ENCODE results near the gene FNDC10.

FNDC10 gene

DNA sequence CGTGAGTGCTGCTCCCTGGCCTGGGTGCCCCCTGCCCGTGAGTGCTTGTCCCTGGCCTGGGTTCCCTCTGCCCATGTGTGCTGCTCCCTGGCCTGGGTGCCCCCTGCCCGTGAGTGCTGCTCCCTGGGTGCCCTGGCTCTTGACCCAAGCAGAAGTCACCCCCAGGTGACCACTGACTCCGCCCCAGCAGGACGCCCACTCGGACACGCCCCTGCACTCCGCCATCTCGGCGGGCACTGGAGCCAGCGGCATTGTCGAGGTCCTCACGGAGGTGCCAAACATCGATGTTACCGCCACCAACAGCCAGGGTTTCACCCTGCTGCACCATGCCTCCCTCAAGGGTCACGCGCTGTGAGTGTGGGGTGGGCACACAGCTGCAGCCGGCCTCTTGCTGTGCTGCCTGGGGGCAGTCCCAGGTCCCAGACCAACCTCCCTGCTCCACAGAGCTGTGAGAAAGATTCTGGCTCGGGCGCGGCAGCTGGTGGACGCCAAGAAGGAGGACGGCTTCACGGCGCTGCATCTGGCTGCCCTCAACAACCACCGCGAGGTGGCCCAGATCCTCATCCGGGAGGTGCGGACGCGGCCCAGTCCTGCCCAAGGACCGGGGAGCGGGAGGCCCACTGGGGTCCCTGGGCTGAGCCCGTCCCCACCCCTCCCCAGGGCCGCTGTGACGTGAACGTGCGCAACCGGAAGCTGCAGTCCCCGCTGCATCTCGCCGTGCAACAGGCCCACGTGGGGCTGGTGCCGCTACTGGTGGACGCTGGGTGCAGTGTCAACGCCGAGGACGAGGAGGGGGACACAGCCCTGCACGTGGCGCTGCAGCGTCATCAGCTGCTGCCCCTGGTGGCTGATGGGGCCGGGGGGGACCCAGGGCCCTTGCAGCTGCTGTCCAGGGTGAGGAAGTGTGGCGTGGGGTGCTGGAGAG is 28.2 kb upstream of the FNDC10 start:
- peak in 1 of 5 donors; percentile 2 for DNase-seq

DNA sequence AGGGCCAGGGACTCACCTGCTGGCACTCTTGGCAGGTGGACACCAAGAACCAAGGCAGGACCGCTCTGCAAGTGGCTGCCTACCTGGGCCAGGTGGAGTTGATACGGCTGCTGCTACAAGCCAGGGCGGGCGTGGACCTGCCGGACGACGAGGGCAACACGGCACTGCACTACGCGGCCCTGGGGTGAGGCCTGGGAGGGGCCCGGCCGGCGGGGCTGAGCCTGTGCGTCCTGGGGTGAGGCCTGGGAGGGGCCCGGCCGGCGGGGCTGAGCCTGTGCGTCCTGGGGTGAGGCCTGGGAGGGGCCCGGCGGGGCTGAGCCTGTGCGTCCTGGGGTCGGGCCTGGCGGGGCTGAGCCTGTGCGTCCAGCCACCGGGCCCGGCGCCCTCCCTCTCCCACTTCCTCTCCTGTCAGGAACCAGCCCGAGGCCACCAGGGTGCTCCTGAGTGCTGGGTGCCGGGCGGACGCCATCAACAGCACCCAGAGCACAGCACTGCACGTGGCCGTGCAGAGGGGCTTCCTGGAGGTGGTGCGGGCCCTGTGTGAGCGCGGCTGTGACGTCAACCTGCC is 27.4 kb upstream of the FNDC10 start:
- DNase-seq = peak in 1 of 5 donors; percentile 2

DNA sequence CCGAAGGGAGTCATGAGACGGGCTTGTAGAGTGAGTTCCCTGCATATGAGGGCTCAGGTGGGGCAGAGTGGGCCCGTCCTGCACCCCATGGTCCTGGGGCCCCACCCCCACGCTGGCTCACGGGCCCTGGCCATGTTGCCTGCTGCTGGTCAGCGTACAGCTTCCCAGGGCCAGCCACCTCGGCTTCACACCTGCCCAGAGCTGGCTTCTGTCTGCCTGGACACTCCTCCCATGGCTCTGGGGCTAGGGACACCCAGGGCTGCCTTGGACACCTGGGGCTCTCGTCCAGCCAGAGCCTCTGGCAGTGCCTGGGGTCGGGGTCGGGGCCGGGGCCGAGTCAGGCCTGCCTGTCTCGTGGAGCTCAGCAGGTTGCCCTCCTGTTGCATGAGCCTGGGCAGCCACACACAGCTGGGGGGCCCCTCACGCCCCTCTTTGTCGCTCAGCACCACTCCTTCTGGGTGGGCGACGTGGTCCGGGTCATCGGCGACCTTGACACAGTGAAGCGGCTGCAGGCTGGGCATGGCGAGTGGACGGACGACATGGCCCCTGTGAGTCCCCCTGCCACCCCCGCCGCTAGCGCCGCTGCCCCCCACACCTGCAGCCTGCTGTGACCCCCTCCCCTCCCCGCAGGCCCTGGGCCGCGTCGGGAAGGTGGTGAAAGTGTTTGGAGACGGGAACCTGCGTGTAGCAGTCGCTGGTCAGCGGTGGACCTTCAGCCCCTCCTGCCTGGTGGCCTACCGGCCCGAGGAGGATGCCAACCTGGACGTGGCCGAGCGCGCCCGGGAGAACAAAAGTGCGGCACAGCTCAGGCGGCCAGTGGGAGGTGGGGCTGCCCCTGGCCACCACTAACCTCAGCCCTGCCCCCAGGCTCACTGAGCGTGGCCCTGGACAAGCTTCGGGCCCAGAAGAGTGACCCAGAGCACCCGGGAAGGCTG is 26.5 kb upstream of the FNDC10 start:
- no peak for DNase-seq

DNA sequence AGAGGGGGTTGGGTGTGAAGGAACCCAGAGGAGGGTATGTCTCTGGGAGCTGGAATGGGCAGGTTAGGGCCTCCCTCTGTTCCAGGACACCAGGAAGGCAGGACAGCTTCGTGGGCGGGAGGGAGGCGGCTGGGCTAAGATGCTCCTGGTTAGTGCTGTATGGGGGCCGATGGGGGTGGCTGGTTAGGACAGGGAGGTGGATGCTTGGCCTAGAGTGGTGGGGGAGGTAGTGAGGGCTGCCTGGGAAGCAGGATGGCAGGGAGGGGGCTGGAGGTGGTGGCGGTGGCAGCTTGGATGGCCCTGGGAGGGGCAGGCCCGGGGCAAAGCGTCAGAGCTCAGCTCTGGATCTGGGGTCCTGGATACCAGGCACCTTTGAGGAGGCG is 25.9 kb upstream of the FNDC10 start:
- DNase-seq = no peak

DNA sequence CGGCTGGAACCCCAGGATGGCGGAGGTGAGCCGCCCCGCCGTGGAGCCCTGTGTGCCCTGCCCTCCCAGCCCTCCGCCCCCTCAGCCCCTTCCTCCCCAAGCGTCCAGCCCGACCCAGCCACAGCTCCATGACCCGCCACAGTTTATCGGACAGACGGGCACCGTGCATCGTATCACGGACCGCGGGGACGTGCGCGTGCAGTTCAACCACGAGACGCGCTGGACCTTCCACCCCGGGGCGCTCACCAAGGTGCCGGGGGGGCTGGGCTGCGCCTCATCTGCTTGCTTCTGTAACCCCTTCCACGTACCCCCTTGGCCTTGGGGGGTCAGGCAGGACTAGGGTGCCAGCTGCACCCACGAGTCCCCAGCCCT is 25.5 kb upstream of the FNDC10 start:
- no peak for DNase-seq

DNA sequence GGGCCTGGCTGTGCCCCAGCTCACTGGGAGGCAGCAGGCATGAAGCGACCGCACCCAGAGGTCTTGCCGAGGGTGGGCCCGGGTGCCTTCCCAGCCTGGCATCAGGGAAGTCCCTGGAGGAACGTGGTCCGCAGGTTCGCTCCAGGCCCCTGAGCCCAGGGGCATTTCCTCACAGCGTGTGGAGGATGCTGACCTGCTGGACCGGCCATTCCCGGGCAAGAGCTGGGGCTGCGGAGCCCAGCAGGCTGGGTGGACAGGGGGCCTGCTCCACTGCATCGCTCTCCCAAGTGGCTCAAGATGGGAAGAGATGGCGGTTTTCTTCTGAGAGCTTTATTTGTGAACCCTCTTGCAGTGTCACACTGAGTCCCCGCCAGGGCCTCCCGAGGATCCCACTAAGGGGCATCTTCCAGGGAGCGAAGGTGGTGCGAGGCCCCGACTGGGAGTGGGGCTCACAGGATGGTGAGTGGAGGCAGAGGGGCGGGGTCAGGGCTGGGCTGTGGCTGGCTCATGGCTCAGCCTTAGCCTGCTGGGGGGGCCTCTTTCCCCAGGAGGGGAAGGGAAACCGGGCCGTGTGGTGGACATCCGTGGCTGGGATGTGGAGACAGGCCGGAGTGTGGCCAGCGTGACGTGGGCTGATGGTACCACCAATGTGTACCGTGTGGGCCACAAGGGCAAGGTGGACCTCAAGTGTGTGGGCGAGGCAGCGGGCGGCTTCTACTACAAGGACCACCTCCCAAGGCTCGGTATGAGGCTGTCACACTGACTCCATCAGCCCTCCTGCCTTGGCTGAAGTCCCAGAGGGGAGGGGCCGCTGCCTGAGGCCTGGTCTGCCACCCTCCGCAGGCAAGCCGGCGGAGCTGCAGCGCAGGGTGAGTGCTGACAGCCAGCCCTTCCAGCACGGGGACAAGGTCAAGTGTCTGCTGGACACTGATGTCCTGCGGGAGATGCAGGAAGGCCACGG is 24.8 kb upstream of the FNDC10 start:
- DNase-seq = no peak

DNA sequence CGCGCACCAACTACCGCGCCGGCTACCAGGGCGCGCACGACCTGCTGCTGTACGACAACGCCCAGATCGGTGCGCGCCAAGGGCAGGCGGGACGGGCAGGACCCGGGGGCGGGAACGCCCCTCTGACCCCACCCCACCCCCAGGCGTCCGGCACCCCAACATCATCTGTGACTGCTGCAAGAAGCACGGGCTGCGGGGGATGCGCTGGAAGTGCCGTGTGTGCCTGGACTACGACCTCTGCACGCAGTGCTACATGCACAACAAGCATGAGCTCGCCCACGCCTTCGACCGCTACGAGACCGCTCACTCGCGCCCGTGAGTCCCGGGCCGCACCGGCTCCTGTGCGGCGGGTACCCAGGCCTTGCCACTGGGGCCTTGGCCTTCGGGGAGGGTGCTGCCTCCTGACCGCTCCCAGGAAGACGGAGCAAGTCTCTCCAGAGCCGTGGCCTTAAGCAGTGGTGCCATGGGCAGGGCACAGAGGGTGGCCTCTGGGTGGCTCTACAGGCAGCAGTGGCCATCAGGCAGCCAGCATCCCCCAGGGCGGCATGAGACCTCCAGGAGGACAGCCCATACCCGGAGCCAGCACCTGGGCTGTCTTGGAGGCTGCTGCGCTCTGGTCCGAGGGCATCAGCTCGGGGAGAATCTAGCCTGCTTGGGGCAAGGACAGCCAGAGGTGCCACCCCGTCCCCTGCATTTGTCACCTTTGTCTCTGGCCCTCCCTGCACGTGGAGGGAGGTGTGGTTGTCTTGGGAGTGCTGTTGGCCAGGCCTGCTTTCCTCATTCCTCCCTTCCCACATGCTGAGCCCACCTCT is 23.9 kb upstream of the FNDC10 start:
- no peak for DNase-seq

DNA sequence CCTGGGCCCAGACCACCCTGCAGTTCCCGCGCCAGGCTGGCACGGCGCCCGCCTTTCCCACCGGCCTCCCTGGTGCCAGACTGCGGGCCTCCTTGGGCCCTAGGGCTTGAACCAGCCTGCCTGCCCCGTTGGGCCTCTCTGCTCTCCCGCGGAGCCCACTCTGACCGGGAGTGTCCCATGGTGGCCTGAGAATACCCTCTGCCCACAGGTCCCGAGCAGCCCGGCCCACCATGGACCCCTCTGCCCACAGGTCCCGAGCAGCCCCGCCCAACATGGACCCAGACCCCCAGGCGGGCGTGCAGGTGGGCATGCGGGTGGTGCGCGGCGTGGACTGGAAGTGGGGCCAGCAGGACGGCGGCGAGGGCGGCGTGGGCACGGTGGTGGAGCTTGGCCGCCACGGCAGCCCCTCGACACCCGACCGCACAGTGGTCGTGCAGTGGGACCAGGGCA is 23.3 kb upstream of the FNDC10 start:
- DNase-seq = no peak

DNA sequence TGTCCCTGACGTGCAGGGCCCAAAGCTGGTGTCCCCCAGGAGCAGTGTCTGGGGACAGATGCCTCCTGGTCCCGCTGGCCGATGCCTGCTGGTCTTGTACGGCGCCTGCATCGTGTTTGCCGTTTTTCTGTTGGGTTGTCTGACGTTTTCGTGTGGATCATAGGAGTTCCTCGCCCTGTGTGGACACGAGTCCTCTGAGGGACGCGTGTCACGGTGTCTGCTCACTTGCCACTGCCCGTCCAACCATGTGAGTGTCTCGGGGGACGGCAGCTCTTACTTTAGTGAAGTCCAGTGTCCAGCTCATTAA is 22.8 kb upstream of the FNDC10 start:
- no peak for DNase-seq

DNA sequence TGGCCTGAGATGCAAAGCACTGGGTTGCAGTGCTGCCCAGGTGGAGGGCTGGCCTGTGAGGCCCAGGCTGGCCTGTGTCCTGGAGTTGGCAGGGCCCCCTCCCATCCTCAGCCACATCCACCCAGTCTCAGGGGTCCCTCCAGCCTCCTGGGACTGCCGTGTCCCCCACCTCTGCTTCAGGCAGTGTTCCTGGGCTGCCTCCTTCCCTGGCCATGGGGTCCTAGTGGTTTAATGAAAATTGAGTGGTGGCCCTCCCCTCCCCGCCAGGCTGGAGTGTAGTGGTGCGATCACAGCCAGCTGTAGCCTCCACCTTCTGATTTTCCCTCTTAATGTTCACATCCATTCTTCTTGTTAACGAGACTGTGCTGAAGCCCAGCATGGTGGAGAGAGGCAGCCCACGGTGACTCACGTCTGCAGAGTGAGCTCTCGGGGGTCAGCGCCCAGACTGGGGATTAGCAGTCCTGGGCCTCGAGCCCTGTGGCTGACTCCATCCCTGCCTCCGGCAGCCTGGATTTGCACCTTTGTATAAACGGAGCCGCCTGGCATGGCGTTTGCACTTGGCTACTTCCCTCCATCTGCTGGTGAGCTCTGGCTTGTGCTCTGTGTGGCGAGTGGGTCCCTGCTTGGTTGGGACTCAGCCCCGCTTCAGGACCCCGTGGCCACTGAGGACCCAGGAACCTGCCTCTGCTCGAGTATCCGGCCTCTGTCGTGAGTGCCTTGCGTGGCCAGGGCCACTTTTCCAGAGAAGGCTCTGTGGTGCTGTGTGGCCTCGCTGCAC is 22.3 kb upstream of the FNDC10 start:
- no peak for DNase-seq

DNA sequence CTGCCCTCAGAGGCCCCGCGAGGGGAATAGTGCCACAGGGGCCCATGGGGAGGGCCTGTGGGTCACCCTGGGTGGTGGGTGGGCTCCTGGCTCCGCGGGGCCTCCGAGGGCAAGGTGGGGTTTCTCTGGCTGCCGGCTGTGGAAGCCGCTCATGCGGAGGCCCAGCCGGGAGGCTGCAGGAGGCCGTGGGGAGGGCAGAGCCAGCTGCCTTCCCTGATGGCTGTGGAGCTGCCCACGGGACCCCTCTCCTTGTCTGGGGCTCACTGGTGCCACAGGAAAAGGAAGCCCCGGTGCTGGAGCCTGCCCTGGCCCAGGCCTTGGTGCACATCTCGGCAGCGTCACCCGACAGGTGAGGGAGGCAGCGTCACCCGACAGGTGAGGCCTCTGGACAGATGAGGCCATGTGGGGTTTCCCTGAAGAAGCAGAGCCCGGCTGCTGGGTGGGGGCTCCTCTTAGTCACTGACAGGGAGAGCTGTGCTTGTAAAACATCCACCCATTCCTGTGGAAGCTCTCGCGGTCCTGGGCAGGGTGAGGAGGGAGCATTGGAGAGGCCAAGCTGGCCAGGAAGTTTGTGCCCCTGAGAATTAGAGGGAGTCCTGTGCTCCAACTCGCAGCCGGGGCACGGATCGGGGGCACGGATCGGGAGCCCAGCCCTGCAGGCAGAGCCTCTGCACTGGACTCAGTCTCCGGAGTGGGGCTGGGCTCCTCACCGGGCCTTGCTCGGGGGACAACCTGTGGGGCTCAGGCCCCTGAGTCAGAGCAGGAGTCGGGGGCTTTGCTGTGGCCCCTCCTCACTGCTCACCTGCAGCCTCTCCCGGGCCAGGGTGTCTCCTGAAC is 21.5 kb upstream of the FNDC10 start:
- DNase-seq = no peak

DNA sequence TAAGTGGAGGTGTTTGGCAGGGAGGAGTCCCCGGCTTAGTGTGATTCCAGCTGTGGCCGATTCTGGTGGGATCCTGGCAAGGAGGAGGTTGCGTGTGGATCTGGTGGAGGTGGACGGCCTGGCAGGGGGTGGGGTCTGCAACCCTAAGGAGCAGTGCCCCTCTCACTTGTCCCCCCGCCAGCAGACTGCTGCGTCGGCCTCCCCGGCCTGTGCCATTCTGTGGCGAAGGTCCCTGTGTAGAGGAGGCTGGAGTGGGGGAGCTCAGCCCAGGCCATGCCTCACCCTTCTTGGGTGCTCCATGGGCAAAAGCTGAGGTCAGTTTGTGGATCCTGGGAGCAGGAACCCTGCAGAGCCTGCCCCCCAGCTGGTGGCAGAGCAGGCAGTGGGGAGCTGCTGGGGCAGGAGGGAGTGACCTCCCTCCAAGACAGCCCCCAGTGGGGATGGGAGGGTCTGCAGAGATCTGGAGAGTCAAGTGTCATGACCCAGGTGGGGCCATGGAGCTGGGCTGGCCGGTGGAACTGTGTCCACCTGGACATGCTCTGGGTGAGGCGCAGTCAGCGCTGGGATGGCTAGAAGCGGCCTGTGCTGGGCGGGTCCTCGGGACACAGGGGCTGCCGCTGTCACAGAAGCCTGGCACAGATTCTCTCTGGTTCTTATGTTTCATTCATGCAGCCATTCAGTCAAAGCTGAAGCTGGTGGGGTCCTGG is 20.7 kb upstream of the FNDC10 start:
- DNase-seq = peak in 1 of 5 donors; percentile 5

DNA sequence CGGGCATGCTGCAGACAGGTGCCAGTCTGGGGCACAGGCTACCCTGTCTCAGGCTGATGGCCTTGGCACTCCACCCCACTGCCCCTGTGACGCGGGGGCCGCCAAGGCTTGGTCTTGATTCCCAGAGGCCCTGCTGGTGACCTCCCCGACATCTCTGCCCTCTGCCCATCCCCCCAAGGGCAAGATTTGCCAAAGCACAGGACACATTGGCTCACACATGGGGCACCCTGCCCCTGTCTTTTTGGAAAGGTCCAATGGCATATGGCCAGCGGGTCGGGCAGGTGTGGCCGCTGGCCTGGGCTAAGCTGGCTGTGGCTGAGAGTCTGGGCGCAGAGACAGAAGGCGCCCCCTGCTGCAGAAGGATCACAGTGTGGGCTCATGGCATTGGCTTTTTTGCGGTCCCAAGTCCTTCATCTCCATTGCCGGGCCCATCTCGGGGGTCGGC is 20.0 kb upstream of the FNDC10 start:
- no peak for DNase-seq

DNA sequence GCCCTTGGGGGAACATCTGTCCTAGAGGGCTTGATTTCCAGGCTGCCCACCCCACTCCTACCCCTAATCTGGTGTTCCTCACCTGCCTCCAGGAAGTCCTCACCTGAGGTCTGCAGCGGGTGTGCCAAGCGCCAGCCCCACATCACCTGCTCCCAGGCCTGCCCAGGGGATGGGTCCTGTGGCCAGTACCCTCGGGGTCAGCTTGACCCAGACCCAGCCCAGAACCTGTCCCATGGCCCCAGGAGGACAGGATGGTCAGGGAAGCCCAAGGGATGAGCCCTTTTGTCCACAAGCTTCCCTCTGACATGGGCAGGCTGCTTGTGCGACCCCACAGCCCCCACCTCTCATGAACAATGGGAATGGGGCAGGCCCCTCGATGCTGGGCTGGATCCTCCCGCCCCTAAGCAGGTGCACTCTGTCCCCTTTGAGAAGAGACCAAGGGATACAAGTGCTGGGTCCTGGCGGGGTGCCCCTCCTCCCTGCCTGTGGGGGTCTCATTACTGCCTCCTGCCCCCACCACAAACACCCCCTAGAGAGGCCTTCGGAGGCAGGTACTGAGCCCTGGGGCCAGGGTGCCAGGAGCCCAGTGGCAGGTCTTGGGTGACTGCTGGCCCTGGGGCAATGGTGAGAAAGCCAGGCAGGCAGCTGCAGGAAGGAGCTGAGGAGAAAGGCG is 18.6 kb upstream of the FNDC10 start:
- DNase-seq = no peak

DNA sequence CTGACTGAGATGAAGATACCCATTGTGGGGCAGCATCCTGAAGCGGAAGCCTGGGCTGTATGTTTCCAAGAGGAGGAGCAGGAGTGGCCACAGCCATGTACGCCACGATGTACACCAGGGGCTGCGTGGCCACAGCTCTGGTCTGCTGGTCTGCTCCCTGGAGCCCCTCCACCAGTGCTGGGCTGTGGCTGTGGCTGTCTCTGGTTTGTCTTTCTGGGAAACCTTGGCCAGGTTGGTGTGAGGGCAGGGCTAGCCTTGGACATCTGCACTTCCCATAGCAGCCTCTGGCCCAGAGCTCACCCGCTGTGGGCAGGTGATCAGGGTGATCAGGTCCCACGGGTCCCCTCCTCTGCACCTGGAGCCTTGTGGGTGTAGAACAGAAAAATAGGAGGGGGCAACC is 18.0 kb upstream of the FNDC10 start:
- DNase-seq = peak in 1 of 5 donors; percentile 5

DNA sequence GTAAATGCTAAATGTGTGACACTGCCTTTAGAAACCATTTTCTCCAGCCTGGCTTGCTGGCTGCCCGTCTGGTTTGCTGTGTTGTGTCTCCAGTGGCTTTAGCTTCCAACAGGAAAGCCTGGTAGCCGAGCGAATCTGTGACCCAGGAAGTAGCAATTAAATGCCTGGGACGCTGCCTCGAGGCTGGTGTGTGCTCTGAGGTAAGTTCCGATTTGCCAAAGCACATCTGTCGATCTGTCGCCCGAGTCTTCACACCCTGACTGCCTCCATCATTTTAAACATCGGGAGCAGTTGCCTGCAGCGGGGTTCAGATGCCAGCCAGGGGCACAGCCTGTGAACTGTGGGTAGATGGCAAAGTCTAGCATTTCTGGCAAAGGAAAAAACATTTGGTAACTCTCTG is 17.6 kb upstream of the FNDC10 start:
- DNase-seq = no peak

DNA sequence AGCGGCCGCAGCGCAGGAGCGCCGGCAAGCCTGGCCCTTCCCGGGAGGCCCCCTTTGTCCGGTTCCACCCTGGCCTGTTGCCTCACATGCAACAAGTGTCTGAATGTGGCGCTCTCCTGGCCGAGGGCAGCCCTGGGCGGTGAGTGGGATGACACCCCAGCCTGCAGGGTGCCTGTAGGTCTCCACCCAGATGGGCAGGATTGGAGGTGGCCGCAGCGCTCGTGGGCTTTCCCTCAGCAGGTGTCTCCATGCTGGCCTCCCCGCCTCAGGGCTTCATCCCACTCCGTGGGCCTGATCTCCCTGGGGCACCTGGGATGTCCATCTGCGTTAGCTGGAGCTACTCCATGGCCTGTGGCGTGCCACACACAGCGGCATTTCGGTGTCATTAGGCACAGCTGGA is 16.9 kb upstream of the FNDC10 start:
- DNase-seq = peak in 1 of 5 donors; percentile 4

Measured in T-helper 1 cell (primary cell).